Inflammatory macrophage treated with lipopolysaccharide for 4 hours (primary cell): Measurements from ENCODE around the gene NOC2L.

Experiments used
- DNase-seq: peaks from one replicate; pipeline ENCODE4 v3.0.0-alpha.2; 2020

The NOC2L gene

DNA sequence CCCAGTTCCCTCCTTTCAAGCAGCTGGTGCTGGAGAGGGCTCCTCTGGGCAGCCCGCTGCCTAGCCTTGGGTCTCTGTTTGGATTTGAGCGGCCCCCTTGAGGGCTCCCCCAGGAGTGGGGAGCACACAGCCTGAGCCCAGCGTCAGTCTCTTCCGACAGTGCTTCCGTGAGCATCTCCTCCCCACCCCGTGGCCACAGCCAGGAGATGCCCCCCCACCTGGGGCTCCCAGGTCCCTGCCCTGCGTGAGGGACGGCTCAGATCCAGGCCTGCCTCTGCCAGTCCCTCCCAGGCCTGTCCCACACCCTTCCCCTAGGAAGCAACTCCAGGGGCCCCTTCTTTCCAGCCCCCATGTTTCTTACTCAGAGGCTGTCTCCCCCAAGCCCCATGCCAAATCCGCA is 31.8 kb downstream of the NOC2L start:
- no peak for DNase-seq

GRCh38 chr1:925561-926421 is 33.3 kb downstream of the NOC2L start:
- no peak for DNase-seq

- peak; percentile 31 for DNase-seq
Measured at GRCh38 chr1:924656-925560, 34.1 kb downstream of the NOC2L start.

- no peak for DNase-seq
Measured at GRCh38 chr1:923991-924655, 34.9 kb downstream of the NOC2L start.

DNA sequence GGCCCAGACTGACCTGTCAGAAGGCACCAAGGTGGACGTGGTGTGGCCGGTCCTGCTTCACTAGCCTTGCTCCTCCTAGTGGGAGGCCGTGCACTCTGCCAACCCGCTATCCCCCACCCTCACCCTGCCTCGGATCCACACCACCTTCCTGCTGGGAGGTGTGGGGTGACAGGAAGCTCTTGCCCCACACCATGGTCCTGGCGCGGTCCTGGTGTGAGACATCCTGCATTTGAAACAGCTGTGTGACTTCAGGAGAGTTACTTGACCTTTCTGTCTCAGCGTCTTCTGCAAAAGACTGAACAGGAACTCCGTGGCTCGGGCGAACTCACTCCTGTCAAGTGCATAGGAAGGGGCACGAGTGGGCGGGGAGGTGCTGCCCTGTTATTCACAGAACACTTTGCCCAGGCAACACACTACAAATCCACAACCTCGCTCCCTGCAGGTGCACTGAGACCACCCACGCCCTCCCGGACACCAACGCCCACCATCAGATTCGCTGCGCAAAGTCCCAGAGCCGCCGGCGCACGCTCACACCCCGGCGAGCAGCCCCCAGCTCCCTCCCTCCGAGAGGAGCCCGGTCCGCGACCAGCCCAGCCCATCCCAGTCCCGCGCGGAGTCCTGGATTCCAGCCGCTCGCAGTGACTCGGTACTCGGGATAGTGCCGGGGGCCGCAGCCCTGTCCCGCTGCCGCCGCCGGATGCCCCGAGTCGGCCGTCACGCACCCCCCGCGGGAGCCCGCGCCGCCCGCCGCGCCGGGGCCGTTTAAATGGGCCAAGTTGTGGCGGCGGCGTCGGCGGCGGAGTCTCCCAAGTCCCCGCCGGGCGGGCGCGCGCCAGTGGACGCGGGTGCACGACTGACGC is 35.7 kb downstream of the NOC2L start, which contains the start of gene SAMD11:
TSS of gene SAMD11 (plus strand) at position 793 of the 860 bp plus-strand sequence. CDS start 509 bp downstream, outside the sequence.
- DNase-seq, result peak; percentile 65

DNA sequence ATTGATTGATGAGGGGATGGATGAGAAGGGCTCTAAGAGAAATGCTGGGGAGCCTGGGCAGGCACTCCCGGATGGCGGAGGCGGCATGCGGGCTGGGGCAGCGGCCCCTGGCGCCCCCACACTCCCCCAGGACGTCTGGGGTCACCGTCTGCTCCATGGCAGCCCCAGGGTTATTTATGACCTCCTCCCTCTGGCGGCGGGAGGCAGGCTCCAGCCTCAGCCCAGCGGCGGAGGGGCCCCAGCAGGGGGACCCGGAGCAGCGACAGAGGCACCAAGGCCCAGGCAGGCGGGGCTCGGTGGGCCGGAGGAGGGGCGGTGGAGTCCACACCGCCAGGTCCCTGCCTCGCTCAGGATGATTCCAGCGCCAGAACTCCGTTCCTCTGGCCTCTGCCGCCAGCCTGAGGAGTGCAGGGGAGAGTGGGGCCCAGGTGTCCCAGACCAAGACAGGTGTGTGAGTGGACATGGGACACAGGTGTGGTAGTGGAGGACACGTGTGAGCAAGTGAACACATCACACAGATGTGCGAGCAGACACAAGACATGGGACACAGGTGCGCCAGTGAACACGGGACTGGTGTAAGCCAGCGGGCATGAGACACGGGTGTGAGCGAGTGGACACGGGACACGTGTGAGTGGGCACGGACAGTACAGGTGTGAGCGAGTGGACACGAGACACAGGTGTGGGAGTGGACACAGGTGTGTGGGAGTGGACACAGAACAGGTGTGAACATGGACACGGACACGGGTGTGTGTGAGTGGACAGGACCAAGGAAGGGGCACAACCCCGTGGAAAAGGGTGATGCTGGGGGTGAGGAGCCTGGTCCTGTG is 37.8 kb downstream of the NOC2L start:
- peak; percentile 63 for DNase-seq

DNA sequence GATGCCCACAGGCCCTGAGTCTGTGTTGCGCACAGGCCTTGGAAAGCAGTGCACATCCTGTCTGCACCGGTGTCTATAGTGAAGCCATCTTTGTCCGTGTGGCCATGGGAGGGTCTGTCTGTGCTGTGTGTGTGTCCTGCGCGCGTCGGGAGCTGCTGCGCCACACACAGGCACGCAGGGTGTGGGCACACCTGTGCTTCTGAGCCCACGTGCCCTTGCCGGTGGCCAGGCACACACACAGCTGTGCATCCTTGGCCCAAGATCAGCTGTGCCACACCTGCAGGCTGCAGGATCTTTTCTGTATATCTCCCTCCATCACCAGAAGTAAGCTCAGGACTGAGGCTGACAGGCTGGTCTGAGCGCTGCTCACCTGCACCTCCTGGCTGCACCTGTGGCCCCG is 38.5 kb downstream of the NOC2L start:
- no peak for DNase-seq

DNA sequence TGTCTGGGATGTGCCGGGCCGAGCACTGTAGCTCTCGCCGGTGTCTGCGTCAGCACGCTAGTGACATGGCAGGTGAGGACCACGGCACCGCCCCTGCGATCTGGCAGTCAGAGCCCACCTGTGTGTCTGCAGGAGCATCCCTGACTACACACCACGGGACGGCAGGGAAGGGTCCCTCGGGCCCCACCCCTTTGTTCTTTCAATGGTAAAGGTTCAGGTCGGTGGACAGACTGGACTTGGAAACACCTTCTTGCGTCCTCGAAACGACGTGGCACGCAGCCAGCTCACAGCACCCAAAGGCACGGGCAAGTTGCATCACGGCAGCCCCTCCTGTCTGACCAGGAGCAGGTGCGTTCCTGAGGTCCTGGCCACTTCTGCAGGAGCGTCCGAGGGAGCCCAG is 39.0 kb downstream of the NOC2L start:
- no peak for DNase-seq

DNA sequence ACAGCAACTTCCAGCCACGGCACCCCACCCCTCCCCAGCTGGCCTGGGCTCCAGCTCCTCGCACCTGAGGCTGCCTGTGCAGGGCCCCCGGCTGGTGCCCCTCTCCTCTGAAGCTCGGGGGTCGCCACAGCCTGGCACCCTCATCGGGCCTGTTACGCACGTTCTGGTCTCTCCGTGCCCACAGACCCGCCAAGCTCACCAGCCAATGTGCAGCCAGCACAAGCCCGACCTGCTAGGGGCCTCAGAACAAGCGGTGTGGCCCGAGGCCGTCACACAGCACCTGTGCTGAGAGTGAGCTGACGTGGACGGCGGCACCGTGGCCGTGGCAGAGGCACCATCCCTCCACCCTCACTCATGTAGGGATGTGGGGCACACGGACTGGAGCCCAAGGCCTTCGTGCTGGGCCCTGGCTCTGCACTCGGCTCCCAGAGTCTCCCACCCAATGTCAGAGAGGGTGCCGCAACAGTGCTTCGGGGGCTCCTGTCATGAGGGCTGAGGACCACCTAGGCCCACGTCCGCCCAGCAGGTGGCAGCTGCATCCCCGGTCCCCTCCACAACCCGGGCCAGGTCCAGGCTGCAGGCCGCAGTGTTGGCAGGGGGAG is 39.7 kb downstream of the NOC2L start:
- DNase-seq, result no peak

DNA sequence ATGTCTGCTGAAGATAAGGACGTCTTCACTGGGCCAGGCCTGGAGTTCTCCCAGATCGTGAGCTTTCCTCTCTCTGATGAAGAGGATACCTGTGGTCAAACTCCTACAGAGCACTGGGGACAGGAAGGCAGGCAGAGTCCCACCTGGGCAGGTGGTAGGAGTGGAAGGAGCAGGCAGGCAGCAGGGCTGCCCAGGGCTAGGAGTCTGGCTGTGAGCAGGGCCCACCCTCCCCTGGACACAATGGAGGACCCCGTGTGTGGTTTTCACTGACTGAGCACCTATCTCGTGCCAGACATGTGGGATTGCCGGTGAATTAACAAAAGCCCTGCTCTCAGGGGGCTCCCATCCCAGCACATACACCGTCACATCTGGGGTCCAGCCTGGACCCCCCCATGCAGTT is 40.2 kb downstream of the NOC2L start:
- no peak for DNase-seq

DNA sequence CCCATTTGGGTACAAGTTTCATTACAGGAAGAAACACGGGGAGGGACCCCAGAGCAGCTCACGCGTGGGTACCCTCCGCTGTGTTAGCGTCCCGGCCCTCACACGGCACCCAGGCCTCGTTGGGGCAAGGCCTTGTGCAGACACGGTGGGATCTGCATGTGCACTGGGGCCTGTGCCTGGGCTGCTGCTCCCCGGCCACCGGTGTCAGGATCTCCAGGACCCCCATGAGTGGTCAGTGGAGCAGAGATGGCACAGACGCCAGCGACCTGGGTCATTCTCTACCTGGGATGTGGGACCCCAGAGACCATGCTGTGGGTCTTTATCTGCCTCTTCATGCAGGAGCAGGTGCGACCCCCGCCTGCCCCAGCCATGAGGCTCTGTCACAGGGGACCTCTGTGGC is 40.7 kb downstream of the NOC2L start:
- no peak for DNase-seq

GRCh38 chr1:917466-918091 is 41.5 kb downstream of the NOC2L start:
- no peak for DNase-seq

- no peak for DNase-seq
Measured at GRCh38 chr1:917076-917459, 42.0 kb downstream of the NOC2L start.

DNA sequence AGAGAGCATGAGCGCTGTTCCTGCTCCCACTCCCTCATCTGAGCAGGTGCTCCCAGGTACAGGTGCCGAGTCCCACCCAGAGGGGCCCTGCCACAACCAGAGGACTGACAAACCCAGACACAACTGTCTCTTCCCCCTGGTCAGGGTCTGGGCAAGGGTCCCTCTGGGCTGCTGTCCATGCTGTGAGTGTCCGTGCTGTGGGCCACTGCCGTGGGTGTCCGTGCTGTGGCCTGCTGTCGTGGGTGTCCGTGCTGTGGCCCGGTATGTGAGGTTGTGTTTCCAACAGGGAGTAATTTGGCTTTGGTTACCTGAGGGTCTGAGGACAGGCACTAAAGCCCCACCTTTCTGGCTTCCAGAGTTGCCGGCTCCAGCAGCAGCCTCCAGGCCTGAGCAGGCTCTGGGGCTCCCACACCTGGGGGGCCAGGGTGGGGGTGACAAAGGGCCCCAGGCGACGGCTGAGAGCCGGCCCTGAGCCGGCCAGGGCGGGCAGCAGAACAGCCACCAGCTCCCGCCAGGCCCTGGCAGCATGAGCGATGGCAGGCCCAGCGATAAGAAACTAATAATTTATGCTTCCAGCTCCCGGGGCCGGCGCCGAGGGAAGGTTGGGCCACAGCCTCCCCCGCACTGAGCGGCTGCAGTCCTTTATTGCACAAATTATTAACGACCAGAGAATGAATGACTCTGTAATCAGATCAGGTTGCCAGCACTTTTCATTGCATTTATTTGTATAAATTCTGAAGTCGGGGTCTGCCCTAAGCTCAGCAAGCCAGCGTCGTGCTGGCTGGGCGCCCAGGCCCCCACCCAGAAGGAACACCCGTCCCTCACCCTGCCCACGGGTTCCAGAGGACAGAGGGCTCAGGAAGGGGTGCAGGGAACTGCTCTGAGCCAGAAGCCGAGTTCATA is 42.6 kb downstream of the NOC2L start:
- DNase-seq, result peak; percentile 31

DNA sequence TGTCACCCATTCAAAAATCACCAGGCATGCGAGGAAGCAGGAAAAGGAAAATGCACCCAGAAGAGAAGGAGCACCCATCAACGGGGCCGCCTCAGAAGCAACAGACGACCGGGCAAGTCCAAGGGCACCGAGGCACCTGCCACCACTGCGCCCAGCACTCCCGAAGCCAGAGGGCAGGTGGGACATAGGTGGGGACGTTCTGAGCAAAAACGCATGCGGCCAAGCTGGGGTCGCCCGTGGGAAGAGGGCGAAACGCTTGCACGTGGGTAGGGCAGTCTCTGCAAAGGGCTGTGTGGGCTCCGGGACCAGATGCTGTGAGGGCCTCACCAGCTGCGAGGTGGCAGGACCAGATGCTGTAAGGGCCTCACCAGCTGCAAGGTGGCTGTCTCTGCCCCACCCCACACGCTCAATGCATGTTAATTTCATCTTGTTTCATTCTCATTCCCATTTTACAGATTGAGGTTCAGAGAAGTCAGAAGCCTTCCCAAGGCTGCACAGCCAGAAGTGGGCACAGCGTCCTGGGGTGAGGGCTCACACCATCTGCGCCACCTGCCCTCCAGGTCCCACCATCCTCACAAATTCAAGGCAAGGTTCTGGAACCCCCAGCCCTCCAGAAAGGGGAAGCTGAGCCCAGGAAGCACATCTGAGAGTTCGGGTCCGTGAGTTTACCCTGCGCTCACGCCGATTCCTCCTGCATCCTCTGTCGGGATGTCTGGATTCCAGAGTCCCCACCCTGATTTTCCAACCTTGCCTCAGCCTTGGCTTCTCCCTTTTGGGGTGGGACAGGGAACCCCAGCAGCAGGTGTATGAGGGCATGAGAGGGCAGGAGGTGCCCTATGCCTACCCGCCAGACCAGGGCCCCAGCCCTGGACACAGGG is 43.5 kb downstream of the NOC2L start:
- DNase-seq, result no peak

DNA sequence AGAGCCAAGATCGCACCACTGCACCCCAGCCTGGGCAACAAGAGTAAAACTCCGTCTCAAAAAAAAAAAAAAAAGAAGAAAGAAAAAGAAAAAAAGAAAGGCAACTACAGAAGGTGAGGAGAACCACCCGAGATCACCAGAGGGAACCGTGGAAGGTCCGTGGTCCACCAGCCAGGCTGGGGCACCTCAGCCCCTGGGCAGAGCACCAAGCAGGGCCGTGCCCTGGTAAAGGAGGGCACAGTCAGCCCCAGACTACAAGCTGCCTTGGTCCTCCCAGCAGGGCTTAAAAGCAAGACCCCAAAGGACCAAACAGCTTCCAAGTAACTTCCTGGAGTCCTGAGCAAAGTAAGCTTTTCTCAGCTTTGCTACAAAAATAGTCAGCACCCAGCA is 44.2 kb downstream of the NOC2L start:
- DNase-seq, result no peak

- no peak for DNase-seq
Measured at GRCh38 chr1:914131-914890, 44.7 kb downstream of the NOC2L start.
